NCI-H82 treated with DMSO at 0.1 percent for 48 hours (cell line): ENCODE measurements around the gene DIP2B.

ENCODE experiments used
- DNase-seq: peaks from one replicate; lab custom pipeline; 2025; ENCODE audit not compliant: unreplicated experiment; lab: John Stamatoyannopoulos, UW

Gene DIP2B

DNA sequence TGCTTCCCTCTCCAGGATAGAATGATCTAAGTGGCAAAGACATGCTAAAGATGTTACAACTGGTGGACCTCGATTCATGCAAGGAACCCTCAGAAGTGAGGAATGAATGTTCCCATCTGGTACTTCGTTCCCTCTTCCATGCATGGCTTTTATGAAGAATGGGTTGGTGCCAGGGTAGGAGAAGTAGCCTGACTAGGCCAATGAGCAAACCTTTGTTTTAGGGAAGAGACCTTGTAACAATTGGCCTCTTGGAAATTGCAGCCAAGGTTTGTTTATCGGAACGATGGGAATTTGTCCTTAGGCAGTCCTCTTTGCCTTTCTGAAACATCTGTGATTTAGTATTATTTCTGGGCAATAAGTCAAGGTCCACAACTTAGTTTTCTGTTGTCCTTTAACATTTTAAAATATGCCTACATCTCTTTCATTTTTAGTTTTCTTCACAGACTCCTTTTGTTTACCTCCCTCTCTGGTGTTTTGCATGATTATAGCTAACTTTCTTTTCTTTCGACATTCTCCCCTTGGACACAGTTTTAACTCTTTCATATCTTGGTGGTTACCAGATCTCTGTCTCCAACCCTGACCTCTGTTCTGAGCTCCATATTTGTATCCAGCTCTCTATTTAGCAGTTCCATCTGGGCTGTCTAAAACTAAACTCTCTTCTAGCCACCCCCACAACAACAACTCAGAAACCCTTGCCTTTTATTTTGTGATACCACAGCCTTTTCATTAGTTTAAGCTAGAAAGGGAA lies 70.0 kb downstream of the DIP2B start:
- no peak for DNase-seq

DNA sequence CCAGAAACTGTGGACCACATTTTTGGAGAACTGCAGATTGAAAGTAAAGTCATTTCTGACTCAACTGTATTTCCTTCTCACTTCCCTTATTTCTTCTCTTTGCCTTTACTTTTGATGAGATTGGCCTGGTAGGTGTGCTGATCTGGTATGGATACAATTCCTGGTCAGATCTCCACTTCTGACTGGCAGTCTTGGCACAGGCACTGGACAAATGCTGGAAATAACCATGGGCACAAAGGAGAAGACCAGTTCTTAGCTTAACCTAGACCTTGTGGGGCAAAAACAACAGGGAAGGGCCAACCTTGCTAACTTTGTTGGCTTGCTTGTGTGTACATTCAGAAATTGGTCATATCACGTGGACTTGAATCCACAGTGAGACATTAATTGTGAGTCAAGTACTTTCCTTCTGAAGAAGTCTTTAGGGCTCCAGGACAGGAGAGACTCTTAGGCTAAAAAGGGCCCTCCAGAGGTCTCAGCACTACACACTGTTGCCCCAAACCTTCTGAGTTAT lies 75.0 kb downstream of the DIP2B start:
- DNase-seq = no peak

- DNase-seq = no peak
These were observed 75.7 kb downstream of the DIP2B start for GRCh38 chr12:50580436-50580835.

DNA sequence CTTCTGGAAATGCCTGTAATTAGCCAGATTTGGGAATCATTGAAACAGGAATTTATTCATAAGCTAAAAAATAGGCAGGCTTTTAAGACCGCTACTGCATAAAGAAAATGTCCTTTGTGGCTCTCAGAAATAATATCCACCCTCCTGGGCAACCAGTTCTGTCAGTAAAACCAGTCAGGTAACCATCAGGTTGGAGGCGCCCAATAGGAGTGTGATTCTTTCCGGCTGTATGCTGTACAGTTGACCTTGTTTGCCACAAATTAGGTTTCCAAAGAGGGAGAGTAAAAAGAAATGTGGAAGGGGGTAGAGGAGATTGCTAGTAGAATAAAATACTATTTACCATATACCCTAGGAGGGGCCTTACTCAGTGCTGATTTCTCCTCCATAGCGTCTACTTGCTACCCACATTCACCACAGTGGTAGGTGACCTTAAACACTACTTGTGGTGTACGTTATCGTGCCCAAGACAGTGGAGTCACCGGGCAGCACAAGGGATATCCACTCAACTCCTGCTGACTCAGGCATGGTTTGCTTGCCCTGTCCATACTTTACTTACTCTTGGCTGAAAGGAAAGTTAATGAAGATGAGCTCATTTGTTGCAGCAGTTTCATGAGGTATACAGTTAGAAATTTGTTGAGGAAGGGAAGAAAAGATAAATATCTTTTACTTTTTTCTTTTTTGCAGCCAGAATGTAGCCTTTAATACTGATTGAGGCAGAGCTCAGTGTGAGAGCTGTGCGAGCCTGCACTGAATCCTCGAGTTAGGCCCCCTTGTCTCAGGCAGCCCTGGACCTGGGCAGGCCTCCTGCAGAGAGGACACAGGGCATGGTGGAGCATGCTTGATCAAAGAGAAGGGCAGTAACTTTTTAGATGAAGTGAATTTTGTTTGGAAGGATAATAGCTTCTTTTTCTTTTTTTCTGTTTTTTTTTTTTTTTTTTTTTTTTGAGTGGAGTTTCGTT lies 76.7 kb downstream of the DIP2B start:
- DNase-seq = no peak

- DNase-seq = no peak
These were observed 79.3 kb downstream of the DIP2B start for GRCh38 chr12:50584135-50584534.

- DNase-seq = no peak
These were observed 85.1 kb downstream of the DIP2B start for GRCh38 chr12:50589650-50590435.

GRCh38 chr12:50590869-50591268 lies 86.1 kb downstream of the DIP2B start:
- no peak for DNase-seq

GRCh38 chr12:50595667-50596066 lies 90.9 kb downstream of the DIP2B start:
- no peak for DNase-seq

DNA sequence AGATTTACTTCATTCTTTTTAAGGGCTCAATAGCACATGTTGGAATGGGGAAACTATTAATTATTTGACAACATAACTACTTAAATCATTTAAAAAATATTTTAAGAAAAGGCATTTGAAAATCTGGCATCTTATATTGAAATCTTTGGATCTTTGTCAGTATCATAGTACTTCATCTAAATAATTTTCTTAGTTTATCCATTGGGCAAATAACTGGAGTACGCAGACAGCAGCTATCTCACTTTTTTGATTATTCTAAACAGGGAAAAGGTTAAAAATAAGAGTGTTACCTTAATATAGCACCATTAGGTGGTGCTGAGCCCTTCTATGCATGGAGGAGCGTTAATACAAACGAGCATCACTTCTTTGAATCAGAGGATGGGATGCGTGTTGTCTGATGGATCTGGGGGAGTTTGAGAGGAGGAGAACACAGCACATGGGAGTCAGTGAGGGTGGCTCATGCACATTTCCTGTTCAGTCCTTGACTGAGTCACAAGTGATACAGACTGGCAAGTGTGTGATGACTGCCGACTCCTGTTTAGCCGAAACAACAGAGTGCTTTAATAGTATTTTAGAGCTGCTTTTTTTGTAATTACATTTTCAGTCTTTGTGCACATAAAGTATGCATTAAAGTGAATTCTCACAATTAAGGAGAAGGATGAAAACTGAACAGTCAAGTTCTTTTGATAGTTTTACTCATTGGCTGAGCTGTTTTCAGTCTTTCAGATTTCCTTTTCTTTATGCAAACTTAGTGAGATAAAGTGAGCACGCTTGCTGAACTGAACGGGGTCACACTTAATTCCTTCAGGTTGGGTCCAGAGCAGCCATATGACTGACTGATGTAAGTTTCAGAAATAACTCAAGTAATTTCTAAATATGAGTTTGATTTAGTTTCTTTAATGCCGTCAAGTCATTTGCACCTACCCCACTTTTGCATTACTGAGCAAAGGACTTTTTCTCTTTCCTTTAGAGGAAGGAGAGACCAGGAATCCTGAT lies 92.7 kb downstream of the DIP2B start:
- DNase-seq = no peak

DNA sequence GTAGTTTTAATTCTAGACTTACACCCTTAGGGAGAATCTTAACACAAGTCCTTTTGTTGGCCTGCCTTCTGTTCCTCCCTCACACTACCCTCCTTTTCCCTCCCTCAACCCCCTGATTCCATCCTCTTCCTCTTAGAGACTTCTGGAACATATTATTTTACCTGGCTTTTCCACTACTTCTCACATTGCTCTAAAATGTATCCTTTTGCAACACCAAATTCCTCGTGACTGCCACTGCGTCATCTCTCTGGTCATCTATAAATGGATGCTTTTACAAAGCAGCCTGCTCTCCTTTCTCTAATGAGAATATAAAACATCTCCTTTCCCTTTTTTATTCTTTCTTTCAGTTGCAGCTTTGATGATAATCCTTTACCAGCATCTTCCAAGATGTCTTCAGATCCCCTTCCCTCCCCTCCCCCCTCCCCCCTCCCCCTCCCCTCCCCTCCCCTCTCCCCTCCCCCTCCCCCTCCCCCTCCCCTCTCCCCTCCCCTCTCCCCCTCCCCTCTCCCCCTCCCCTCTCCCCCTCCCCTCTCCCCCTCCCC lies 93.6 kb downstream of the DIP2B start:
- DNase-seq = no peak

DNA sequence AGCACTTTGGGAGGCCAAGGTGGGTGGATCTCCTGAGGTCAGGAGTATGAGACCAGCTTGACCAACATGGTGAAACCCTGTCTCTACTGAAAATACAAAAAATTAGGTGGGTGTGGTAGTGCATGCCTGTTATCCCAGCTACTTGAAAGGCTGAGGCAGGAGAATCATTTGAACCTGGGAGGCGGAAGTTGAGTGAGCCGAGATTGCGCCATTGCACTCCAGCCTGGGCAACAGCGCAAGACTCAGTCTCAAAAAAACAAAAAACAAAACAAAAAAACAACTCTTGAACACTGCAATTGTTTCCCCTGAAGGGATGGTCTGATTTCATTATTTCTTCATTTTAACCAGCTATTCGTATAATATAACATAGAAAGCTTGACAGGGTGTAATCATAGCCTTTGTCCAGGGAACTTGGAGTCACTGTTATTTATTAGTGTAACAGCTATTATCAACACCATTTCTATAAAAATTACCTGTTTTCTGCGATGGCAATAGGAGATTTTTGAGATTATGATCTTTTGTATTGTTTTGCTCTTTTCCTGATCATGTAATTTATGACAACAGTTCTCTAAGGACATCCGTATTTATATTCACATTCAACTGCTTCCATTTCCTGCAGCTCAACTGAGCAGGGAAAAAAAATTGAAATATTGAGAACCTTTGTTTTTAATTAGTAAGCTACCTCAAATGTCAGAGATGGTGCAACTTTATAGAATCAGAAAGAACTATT lies 94.7 kb downstream of the DIP2B start:
- DNase-seq = no peak

DNA sequence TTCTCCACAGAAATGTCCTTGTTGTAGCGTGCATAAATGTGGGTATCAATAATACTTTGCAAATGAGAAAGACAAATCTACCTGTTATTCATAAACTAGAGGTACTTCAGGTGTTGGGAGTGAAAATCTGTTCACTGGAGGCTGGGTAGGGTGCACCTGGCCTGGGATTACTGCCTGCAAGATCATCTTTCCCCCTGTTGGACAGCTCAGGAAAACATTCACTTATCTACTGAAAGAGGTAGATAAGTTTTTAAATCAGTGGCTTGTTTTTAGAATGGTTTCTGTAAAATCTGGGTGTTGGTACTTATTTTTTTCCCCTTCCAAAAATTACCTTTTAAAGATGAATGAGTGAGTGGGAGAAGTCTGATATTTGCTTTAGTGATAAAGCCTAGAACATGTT lies 95.6 kb downstream of the DIP2B start:
- DNase-seq = no peak

DNA sequence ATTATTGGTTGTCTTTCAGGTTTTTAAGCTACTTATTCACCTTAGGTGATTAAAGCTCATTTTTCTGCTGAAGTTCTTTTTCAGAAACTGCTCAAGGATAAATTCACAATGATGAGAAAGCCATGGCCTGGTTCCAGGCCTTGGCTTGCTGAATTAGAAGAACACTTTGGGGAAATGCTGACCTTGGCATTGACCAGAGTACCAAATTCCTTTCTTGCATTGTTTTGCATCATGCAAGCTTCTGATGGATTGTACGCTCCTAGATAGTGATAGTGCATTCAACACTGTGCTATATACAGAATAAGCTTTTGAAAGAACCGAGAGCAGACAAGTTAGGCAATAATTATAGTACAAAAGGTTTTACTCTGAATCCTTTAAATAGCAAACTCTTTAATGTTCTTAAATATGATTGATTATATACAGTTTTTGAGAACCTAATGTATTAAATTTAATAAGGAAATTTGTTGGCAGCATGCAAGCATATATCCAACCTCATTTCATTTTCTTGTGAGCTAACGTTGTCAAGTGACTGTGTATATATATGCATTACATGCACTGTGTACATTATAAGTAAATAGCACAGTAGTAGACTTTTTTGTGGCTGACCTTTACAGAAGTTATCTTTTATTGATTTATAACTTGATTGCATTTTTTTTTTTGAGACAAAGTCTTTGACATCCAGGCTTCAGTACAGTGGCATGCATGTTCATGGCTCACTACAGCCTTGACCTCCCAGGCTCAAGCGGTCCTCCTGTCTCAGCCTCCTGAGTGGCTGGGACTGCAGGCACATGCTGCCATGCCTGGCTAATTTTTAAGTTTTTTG lies 99.2 kb downstream of the DIP2B start:
- DNase-seq = no peak

GRCh38 chr12:50604640-50604920 lies 99.8 kb downstream of the DIP2B start:
- DNase-seq = no peak

GRCh38 chr12:50606675-50607375 lies 102.0 kb downstream of the DIP2B start:
- DNase-seq = no peak

DNA sequence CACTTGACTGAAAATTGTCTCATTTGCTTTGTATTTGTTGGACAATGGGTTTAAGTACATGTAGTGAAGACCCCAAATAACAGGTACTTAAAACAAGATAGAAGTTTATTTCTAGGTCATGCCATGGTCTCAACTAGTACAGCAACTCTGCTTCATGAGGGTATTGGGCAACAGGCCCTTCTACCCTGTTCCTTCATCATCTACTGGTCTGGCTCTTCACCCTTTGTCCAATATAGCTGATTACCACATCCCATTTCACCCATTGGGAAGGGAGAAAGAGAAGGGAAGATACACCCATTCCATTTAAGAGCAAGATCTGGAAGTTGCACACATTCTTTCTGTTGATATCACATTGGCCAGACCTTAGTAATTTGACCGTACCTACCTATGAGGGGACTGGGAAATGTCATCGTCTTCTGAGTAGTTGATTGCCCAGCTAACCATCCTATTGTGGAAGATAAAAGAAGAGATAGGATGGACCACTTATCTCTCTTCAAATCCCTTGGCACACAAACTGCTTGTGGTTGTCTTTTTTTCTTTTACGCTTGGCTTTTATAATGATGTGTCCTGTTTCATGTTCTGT lies 104.6 kb downstream of the DIP2B start:
- DNase-seq = no peak

GRCh38 chr12:50610171-50610570 lies 105.4 kb downstream of the DIP2B start:
- no peak for DNase-seq
